ENCODE measurements around the gene LAMTOR5.

The LAMTOR5 gene

GRCh38 chr1:110387048-110387754 is 20.3 kb downstream of the LAMTOR5 start:
- no peak overlapping the region for H2AFZ ChIP-seq (ENCODE audit: low read depth, low read length)
- no peak for TF ChIP-seq CTCF (IDR thresholded peaks at IDR 0.05; ENCODE audit: low read depth, low read length)
- no peak for TF ChIP-seq EZH2phosphoT487 (IDR thresholded peaks at IDR 0.05; ENCODE audit: low read depth)
- H3K27me3 ChIP-seq (ENCODE audit: low read depth, low read length): no peaks in the 10 kb centered on the region

GRCh38 chr1:110385369-110385768 is 22.1 kb downstream of the LAMTOR5 start:
- Histone ChIP-seq H3K27me3 (ENCODE audit: low read depth, low read length) (no peaks in the 10 kb centered on the region), H3K9ac (ENCODE audit: low read length) (no peak overlapping the region; the same call in 1 of the 2 replicates), H3K79me2 (ENCODE audit: low read length) (no peaks in the 10 kb centered on the region), H2AFZ (ENCODE audit: low read depth, low read length) (no peak overlapping the region), H3K4me1 (ENCODE audit: low read length) (peaks cover 64% of the 10 kb centered on the region), H3K4me2 (ENCODE audit: low read length) (peak overlapping the region; percentile 77), H3K9me3 (ENCODE audit: insufficient read depth, low read length) (no peaks in the 10 kb centered on the region), H3K36me3 (replicated peaks; ENCODE audit: low read depth, low read length) (peaks cover 22% of the 10 kb centered on the region), H4K20me1 (ENCODE audit: insufficient read depth, low read length) (no peaks in the 10 kb centered on the region), H3K27ac (ENCODE audit: low read length) (peak overlapping the region; percentile 73; the same call in 1 of the 2 replicates), H3K4me3 (ENCODE audit: low read length) (peak overlapping the region; percentile 58)
- TF ChIP-seq EZH2phosphoT487 (IDR thresholded peaks at IDR 0.05; ENCODE audit: low read depth) (no peak), CTCF (IDR thresholded peaks at IDR 0.05; ENCODE audit: low read depth, low read length) (no peak)

More at GRCh38 chr1:110387048-110387754, 20.3 kb downstream of the LAMTOR5 start:
- peak overlapping the region; percentile 36 for H3K4me3 ChIP-seq (ENCODE audit: low read length)
- H3K9me3 ChIP-seq (ENCODE audit: insufficient read depth, low read length): no peaks in the 10 kb centered on the region
- H3K79me2 ChIP-seq (ENCODE audit: low read length): no peaks in the 10 kb centered on the region
- H3K4me2 ChIP-seq (ENCODE audit: low read length): peak overlapping the region; percentile 77
- H3K36me3 ChIP-seq (replicated peaks; ENCODE audit: low read depth, low read length): peaks cover 22% of the 10 kb centered on the region
- H4K20me1 ChIP-seq (ENCODE audit: insufficient read depth, low read length): no peaks in the 10 kb centered on the region
- no peak overlapping the region for H3K9ac ChIP-seq (ENCODE audit: low read length)
- peaks cover 55% of the 10 kb centered on the region for H3K4me1 ChIP-seq (ENCODE audit: low read length)
- H3K27ac ChIP-seq (ENCODE audit: low read length): peak overlapping the region; percentile 73

GRCh38 chr1:110384581-110385321 is 22.7 kb downstream of the LAMTOR5 start:
- Histone ChIP-seq H3K4me3 (ENCODE audit: low read length) (peak overlapping the region; percentile 58), H3K4me2 (ENCODE audit: low read length) (peak overlapping the region; percentile 77), H3K4me1 (ENCODE audit: low read length) (peaks cover 69% of the 10 kb centered on the region), H3K9me3 (ENCODE audit: insufficient read depth, low read length) (no peaks in the 10 kb centered on the region), H3K27ac (ENCODE audit: low read length) (peak overlapping the region; percentile 73), H3K79me2 (ENCODE audit: low read length) (no peaks in the 10 kb centered on the region), H4K20me1 (ENCODE audit: insufficient read depth, low read length) (no peaks in the 10 kb centered on the region), H3K27me3 (ENCODE audit: low read depth, low read length) (no peaks in the 10 kb centered on the region), H3K9ac (ENCODE audit: low read length) (peak overlapping the region; percentile 43), H2AFZ (ENCODE audit: low read depth, low read length) (no peak overlapping the region), H3K36me3 (replicated peaks; ENCODE audit: low read depth, low read length) (peaks cover 25% of the 10 kb centered on the region)
- TF ChIP-seq CTCF (IDR thresholded peaks at IDR 0.05; ENCODE audit: low read depth, low read length): no peak
- TF ChIP-seq EZH2phosphoT487 (IDR thresholded peaks at IDR 0.05; ENCODE audit: low read depth): no peak
